GM12878 (cell line): ENCODE measurements around the gene APBB1IP. TPM values are rescaled to one million over a fixed set of nuclear protein-coding genes. Genes with fewer than 3 reads are reported as not detected.

ENCODE experiments used
- BACH1 ChIP-seq: fragments of 450-650 bp; IDR thresholded peaks from 2 replicates; pipeline ENCODE4 v1.6.1; 2017; ENCODE audit warnings: mild to moderate bottlenecking, borderline replicate concordance
- BHLHE40 ChIP-seq, 2 experiments: fragments of 450-650 bp in 1 of 2; IDR thresholded peaks; 2 replicates each; pipeline ENCODE4 v1.6.1; 2011 to 2017; ENCODE audit warnings: low read depth in 2 of 2, borderline replicate concordance in 1 of 2, improper control_type of control experiment in 1 of 2, low read length in 1 of 2, mild to moderate bottlenecking in 1 of 2
- CTCF ChIP-seq, 3 experiments: IDR thresholded peaks in 2 of 3; conservative IDR thresholded peaks in 1 of 3; 2 replicates each; pipeline ENCODE4 v1.5.1; 2011; ENCODE audit warnings: low read depth in 3 of 3, low read length in 3 of 3, mild to moderate bottlenecking in 3 of 3, control low read depth in 2 of 3, moderate library complexity in 2 of 3, inconsistent platforms in 1 of 3, mixed read lengths in 1 of 3; ENCODE audit not compliant: control insufficient read depth in 2 of 3, insufficient read depth in 1 of 3; ENCODE audit errors: extremely low read depth in 1 of 3
- CUX1 ChIP-seq: IDR thresholded peaks from 2 replicates; pipeline ENCODE4 v1.6.1; 2012; ENCODE audit warnings: improper control_type of control experiment, low read depth, low read length; ENCODE audit not compliant: insufficient replicate concordance
- EP300 ChIP-seq, 2 experiments: fragments of 150-350 bp in 1 of 2; IDR thresholded peaks; 2 replicates each; pipeline ENCODE4 v1.6.1; 2011 to 2012; ENCODE audit warnings: low read depth in 2 of 2, low read length in 2 of 2, borderline replicate concordance in 1 of 2, improper control_type of control experiment in 1 of 2, inconsistent platforms in 1 of 2; ENCODE audit not compliant: control insufficient read depth in 1 of 2
- IKZF1 ChIP-seq: fragments of 450-650 bp; conservative IDR thresholded peaks from 2 replicates; pipeline ENCODE4 v1.6.1; 2017; ENCODE audit warnings: antibody characterized with exemption, mild to moderate bottlenecking
- IRF4 ChIP-seq: IDR thresholded peaks from 2 replicates; pipeline ENCODE4 v1.6.1; 2011; ENCODE audit warnings: low read depth, low read length
- MTA2 ChIP-seq: fragments of 450-650 bp; IDR thresholded peaks from 2 replicates; pipeline ENCODE4 v1.6.1; 2016; ENCODE audit warnings: low read depth, mild to moderate bottlenecking, moderate library complexity
- PAX5 ChIP-seq: IDR thresholded peaks from 2 replicates; pipeline ENCODE4 v1.6.1; 2011; ENCODE audit warnings: low read depth, low read length, borderline replicate concordance
- PML ChIP-seq: IDR thresholded peaks from 2 replicates; pipeline ENCODE4 v1.6.1; 2012; ENCODE audit warnings: low read length, inconsistent platforms
- POLR2AphosphoS2 ChIP-seq: IDR thresholded peaks from 2 replicates; pipeline ENCODE4 v1.6.1; 2011; ENCODE audit warnings: low read depth, mild to moderate bottlenecking, low read length, improper control_type of control experiment, moderate library complexity
- RAD21 ChIP-seq: IDR thresholded peaks from 2 replicates; pipeline ENCODE4 v1.6.1; 2011; ENCODE audit warnings: mild to moderate bottlenecking, low read depth, low read length, moderate library complexity; ENCODE audit not compliant: insufficient read depth
- RELB ChIP-seq: fragments of 450-650 bp; IDR thresholded peaks from 2 replicates; pipeline ENCODE4 v1.6.1; 2017; ENCODE audit warnings: low read depth, mild to moderate bottlenecking, moderate library complexity
- RUNX3 ChIP-seq: IDR thresholded peaks from 2 replicates; pipeline ENCODE4 v1.6.1; 2012; ENCODE audit warnings: low read length, inconsistent platforms
- SMARCA5 ChIP-seq: fragments of 450-650 bp; IDR thresholded peaks from 2 replicates; pipeline ENCODE4 v1.6.1; 2017; ENCODE audit warnings: mild to moderate bottlenecking
- SP1 ChIP-seq: IDR thresholded peaks from one replicate; pipeline ENCODE4 v1.6.1; 2011; ENCODE audit warnings: low read depth, low read length
- WRNIP1 ChIP-seq: IDR thresholded peaks from 2 replicates; pipeline ENCODE4 v1.6.1; 2011; ENCODE audit warnings: low read depth, low read length, improper control_type of control experiment, borderline replicate concordance
- YY1 ChIP-seq: IDR thresholded peaks from 2 replicates; pipeline ENCODE4 v1.6.1; 2011; ENCODE audit warnings: low read depth, mild to moderate bottlenecking, low read length
- ZSCAN29 ChIP-seq: fragments of 450-650 bp; IDR thresholded peaks from 2 replicates; pipeline ENCODE4 v1.6.1; 2017; ENCODE audit warnings: mild to moderate bottlenecking, moderate library complexity
- polyA plus RNA-seq, 11 experiments: library from polyadenylated mRNA; depleted of rRNA in 4 of 11; unstranded in 6 of 11; stranded (reverse) in 5 of 11; fragments of >200 nt; fragmentation: Nextera tagmentation in 4 of 11; fragmentation: Illumina TruSeq in 1 of 11; extraction: Ambion mirVana in 4 of 11; extraction: Trizol in 1 of 11; gene quantifications; 1 replicate in 1 of 11; 2 replicates in 10 of 11; pipeline versions ENCODE4 v1.2.1 to v1.2.3, GENCODE V29; 2011 to 2016; ENCODE audit warnings: inconsistent platforms in 2 of 11, missing spikeins in 2 of 11, low read depth in 1 of 11
- total RNA-seq, 4 experiments: library from RNA; depleted of rRNA in 3 of 4; stranded (reverse); fragments of >200 nt in 3 of 4; fragmentation: Illumina TruSeq in 1 of 4; extraction: Trizol in 1 of 4; gene quantifications; 2 replicates each; pipeline versions ENCODE4 v1.2.1 to v1.2.3, GENCODE V29; 2013 to 2021

Gene APBB1IP
- total and polyA plus RNA-seq, 10 of the 15 experiments (the other 5 are each of a cell fraction or from before 2014, with no cell fraction given) = 7.3 to 67.4 (median 19.9) TPM

GRCh38 chr10:26550774-26551526 is 112.8 kb downstream of the APBB1IP start (continued):
- TF ChIP-seq POLR2AphosphoS2 (no peak), EP300 (IDR thresholded peaks at IDR 0.05; ENCODE audit: borderline replicate concordance in 1 of 2, control insufficient read depth in 1 of 2, low read depth in 2 of 2, low read length in 2 of 2) (peak in 1 of 2 experiments; percentile 52; a peak in 1 of 4 replicates), RUNX3 (peak; percentile 83), PAX5 (peak; percentile 57; the same call in 1 of the 2 replicates), BHLHE40 (IDR thresholded peaks at IDR 0.05; ENCODE audit: borderline replicate concordance in 1 of 2, low read depth in 2 of 2, low read length in 1 of 2) (peak; percentile 69 to 84), PML (no peak), SMARCA5 (no peak), BACH1 (0 out of 2 replicates have a peak, but pooled peaks have one; percentile 28), IRF4 (no peak; the same call in 1 of the 2 replicates), CTCF (IDR thresholded peaks at IDR 0.05 in 2 of 3, conservative IDR thresholded peaks at IDR 0.05 in 1 of 3; ENCODE audit: control insufficient read depth in 2 of 3, extremely low read depth in 1 of 3, insufficient read depth in 1 of 3, low read depth in 3 of 3, low read length in 3 of 3) (peak in 2 of 3 experiments; percentile 22 to 34; a peak in 2 of 6 replicates), CUX1 (no peak), SP1 (no peak), RELB (peak; percentile 88), YY1 (no peak), IKZF1 (peak; percentile 75), ZSCAN29 (no peak), WRNIP1 (no peak), RAD21 (peak; percentile 11; the same call in 1 of the 2 replicates), MTA2 (peak; percentile 43; the same call in 1 of the 2 replicates)
- TF ChIP-seq, all 136 proteins: peak for 22
